Parathyroid adenoma (tissue), 2 donors: ENCODE results near the gene RAI14.

ENCODE experiments used
- H2AFZ ChIP-seq: fragments of 300-600 bp; sonication (generic); one replicate; pipeline ENCODE4 v1.7.0; 2017; ENCODE audit warnings: antibody characterized with exemption, mild to moderate bottlenecking
- H3K27ac ChIP-seq: fragments of 300-600 bp; sonication (generic); one replicate; pipeline ENCODE4 v1.7.0; 2017
- H3K27me3 ChIP-seq: fragments of 300-600 bp; sonication (generic); one replicate; pipeline ENCODE4 v1.7.0; 2017; ENCODE audit warnings: low read length; ENCODE audit not compliant: control insufficient read depth, insufficient read depth
- H3K36me3 ChIP-seq: fragments of 300-600 bp; sonication (generic); one replicate; pipeline ENCODE4 v1.7.0; 2017; ENCODE audit warnings: low read length; ENCODE audit not compliant: control insufficient read depth, insufficient read depth
- H3K4me1 ChIP-seq: fragments of 300-600 bp; sonication (generic); one replicate; pipeline ENCODE4 v1.7.0; 2017; ENCODE audit warnings: control low read depth
- H3K4me2 ChIP-seq: fragments of 300-600 bp; sonication (generic); one replicate; pipeline ENCODE4 v1.7.0; 2017; ENCODE audit warnings: low read length
- H3K4me3 ChIP-seq: fragments of 300-600 bp; sonication (generic); one replicate; pipeline ENCODE4 v1.7.0; 2017; ENCODE audit warnings: low read depth, low read length
- H3K79me2 ChIP-seq: fragments of 300-600 bp; sonication (generic); one replicate; pipeline ENCODE4 v1.7.0; 2017; ENCODE audit warnings: control low read depth
- H3K9ac ChIP-seq: fragments of 300-600 bp; sonication (generic); one replicate; pipeline ENCODE4 v1.7.0; 2017; ENCODE audit warnings: mild to moderate bottlenecking
- H3K9me3 ChIP-seq: fragments of 300-600 bp; sonication (generic); one replicate; pipeline ENCODE4 v1.7.0; 2017; ENCODE audit warnings: low read length; ENCODE audit not compliant: control insufficient read depth
- CTCF ChIP-seq: fragments of 300-600 bp; sonication (generic); IDR thresholded peaks from one replicate; pipeline ENCODE4 v1.7.0; 2017; ENCODE audit warnings: antibody characterized with exemption, mild to moderate bottlenecking
- donor health status: primary hyperparathyroidism.

Gene RAI14

DNA sequence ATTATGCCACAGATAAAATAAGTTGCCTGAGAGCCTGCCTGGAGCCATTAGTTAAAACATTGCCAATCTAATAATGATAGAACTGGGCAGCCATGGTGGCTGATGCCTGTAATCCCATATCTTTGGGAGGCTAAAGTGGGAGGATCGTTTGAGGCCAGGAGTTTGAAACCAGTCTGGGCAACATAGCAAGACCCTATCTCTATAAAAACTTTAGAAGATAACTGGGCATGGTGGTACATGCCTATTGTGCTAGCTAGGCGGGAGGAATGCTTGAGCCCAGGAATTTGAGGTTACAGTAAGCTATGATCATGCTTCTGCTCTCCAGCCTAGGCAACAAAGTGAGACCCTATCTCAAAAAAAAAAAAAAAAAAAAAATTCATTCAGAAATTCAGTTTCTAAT is 52.6 kb downstream of the RAI14 start:
- TF ChIP-seq CTCF = no peak
- no peaks in the 10 kb centered on the region for H3K9me3 ChIP-seq
- H3K27ac ChIP-seq = no peak overlapping the region
- no peak overlapping the region for H2AFZ ChIP-seq
- H3K4me3 ChIP-seq = no peak overlapping the region
- peaks cover 5% of the 10 kb centered on the region for H3K4me1 ChIP-seq
- H3K27me3 ChIP-seq = no peaks in the 10 kb centered on the region
- H3K9ac ChIP-seq = no peak overlapping the region
- H3K36me3 ChIP-seq = no peaks in the 10 kb centered on the region
- no peak overlapping the region for H3K4me2 ChIP-seq
- no peaks in the 10 kb centered on the region for H3K79me2 ChIP-seq

DNA sequence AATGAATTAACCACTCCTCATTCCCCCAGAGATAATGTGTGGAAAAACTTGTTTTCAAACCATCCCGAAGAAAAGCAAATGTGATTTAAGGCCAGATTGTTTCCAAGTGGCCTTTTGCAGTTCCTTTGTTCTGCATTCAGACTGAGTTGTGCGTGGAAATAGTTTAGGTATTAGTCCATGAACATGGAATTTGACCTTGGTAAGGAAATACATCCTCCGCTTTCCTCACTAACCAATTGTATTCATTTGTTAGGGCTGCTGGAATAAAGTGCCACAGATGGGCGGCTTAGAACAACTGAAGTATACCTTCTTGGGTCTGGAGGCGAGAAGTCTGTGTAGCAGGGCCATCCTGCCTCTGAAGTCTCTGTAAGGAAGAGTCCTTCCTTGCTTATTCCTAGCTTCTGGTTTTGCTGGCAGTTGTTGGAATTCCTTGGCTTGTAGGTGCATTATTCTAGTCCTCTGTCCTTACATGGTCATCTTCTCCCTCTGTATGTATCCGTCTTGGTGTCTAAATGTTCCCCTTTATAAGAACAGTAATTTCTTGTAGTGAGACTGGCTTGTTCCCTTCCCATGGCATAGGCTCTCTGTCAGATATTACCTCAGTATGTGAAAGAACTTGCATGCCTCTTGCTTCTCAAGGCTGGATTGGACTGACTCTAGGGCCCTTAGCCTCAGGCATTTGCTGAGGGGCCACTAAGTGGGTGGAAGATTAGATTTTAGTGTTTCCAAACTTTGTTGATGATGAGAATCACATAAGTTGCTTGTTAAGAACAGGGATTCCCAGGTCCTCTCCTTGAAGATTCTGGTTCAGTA is 53.9 kb downstream of the RAI14 start:
- H3K9me3 ChIP-seq = no peaks in the 10 kb centered on the region
- H3K4me2 ChIP-seq = no peak overlapping the region
- TF ChIP-seq CTCF = no peak
- no peaks in the 10 kb centered on the region for H3K27me3 ChIP-seq
- peaks cover 5% of the 10 kb centered on the region for H3K4me1 ChIP-seq
- H2AFZ ChIP-seq = no peak overlapping the region
- no peak overlapping the region for H3K27ac ChIP-seq
- H3K79me2 ChIP-seq = no peaks in the 10 kb centered on the region
- no peak overlapping the region for H3K4me3 ChIP-seq
- H3K36me3 ChIP-seq = no peaks in the 10 kb centered on the region
- H3K9ac ChIP-seq = no peak overlapping the region

GRCh38 chr5:34712565-34712964 is 56.4 kb downstream of the RAI14 start:
- Histone ChIP-seq H3K4me1 (no peaks in the 10 kb centered on the region), H3K27me3 (no peaks in the 10 kb centered on the region), H3K36me3 (no peaks in the 10 kb centered on the region)

GRCh38 chr5:34715711-34716110 is 59.6 kb downstream of the RAI14 start:
- Histone ChIP-seq H3K9me3 (no peaks in the 10 kb centered on the region), H3K36me3 (no peaks in the 10 kb centered on the region), H3K79me2 (no peaks in the 10 kb centered on the region), H3K27me3 (no peaks in the 10 kb centered on the region), H3K9ac (no peak overlapping the region), H3K27ac (no peak overlapping the region), H3K4me2 (no peak overlapping the region), H3K4me1 (no peaks in the 10 kb centered on the region), H3K4me3 (no peak overlapping the region), H2AFZ (no peak overlapping the region)
- no peak for TF ChIP-seq CTCF

More at GRCh38 chr5:34712565-34712964, 56.4 kb downstream of the RAI14 start:
- Histone ChIP-seq H3K9me3 (no peaks in the 10 kb centered on the region), H3K9ac (no peak overlapping the region), H3K79me2 (no peaks in the 10 kb centered on the region), H3K4me3 (no peak overlapping the region), H2AFZ (no peak overlapping the region), H3K4me2 (no peak overlapping the region), H3K27ac (no peak overlapping the region)
- no peak for TF ChIP-seq CTCF

DNA sequence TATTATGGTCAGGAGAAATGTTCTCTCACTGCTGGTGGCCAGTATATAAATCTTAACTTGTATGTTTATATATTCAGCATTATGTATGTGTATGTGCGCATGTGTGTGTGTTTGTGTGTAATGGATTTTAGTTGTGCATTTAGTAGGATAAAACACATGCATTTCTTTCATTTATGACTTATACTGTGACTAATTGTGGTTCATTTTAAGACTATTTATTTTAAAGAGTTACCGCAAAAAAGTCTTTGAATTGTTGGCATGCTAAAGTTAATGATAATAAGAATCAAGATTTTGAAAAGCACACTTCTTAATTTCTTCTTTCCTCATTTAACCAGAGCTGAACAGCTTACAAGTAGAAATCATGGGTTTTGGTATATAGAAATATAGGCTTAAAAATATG is 60.9 kb downstream of the RAI14 start:
- Histone ChIP-seq H3K36me3 (no peaks in the 10 kb centered on the region), H2AFZ (no peak overlapping the region), H3K27ac (no peak overlapping the region), H3K9ac (no peak overlapping the region), H3K4me3 (no peak overlapping the region), H3K79me2 (no peaks in the 10 kb centered on the region), H3K4me2 (no peak overlapping the region), H3K9me3 (no peaks in the 10 kb centered on the region), H3K27me3 (no peaks in the 10 kb centered on the region), H3K4me1 (no peaks in the 10 kb centered on the region)
- TF ChIP-seq CTCF = no peak
